Upper lobe of left lung (tissue), 4 donors: ENCODE results near the gene NDUFA13.

Source experiments
- EP300 ChIP-seq, 4 donors: sonication (generic); formaldehyde crosslinking; IDR thresholded peaks; one replicate each; pipeline ENCODE4 v1.5.1; 2017; ENCODE audit warnings: antibody characterized with exemption in 4 of 4, control low read depth in 2 of 4
- POLR2AphosphoS5 ChIP-seq, 2 donors: sonication (generic); formaldehyde crosslinking; IDR thresholded peaks; one replicate each; pipeline ENCODE4 v1.5.1; 2017; ENCODE audit warnings: antibody characterized with exemption in 2 of 2

GRCh38 chr19:19529783-19530422 is 13.9 kb downstream of the NDUFA13 start:
- TF ChIP-seq POLR2AphosphoS5 (IDR thresholded peaks at IDR 0.05) (no peak), EP300 (IDR thresholded peaks at IDR 0.05) (no peak)
